Coronary artery (tissue), 2 donors: ENCODE measurements around the gene ORC3.
"Not testable (repeated sequence)": the region's sequence is repeated elsewhere in the genome, so short reads cannot be mapped to it uniquely, and the experiment has no call there.

Source experiments
- DNase-seq: peaks from one replicate; pipeline ENCODE4 v3.0.0-alpha.2; 2017; ENCODE audit warnings: low spot score
- H3K27ac ChIP-seq, 2 donors: fragments of 200-600 bp; sonication (generic); one replicate each; pipeline ENCODE4 v1.5.1; 2016 to 2019
- H3K4me3 ChIP-seq: fragments of 200-600 bp; sonication (generic); 2 replicates; pipeline ENCODE4 v1.5.1; 2016; ENCODE audit warnings: mild to moderate bottlenecking, moderate library complexity
- TF ChIP-seq, protein P1 (sequence below): fragments of 200-600 bp; sonication (generic); IDR thresholded peaks from one replicate; pipeline ENCODE4 v1.5.1; 2019; ENCODE audit warnings: antibody characterized with exemption

ORC3 gene

GRCh38 chr6:87700397-87701343 lies 110.7 kb downstream of the ORC3 start:
- no peak for DNase-seq
- TF ChIP-seq, protein P1, sequence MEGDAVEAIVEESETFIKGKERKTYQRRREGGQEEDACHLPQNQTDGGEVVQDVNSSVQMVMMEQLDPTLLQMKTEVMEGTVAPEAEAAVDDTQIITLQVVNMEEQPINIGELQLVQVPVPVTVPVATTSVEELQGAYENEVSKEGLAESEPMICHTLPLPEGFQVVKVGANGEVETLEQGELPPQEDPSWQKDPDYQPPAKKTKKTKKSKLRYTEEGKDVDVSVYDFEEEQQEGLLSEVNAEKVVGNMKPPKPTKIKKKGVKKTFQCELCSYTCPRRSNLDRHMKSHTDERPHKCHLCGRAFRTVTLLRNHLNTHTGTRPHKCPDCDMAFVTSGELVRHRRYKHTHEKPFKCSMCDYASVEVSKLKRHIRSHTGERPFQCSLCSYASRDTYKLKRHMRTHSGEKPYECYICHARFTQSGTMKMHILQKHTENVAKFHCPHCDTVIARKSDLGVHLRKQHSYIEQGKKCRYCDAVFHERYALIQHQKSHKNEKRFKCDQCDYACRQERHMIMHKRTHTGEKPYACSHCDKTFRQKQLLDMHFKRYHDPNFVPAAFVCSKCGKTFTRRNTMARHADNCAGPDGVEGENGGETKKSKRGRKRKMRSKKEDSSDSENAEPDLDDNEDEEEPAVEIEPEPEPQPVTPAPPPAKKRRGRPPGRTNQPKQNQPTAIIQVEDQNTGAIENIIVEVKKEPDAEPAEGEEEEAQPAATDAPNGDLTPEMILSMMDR, result no peak
- Histone ChIP-seq H3K27ac (peak overlapping the region; percentile 93 to 95), H3K4me3 (peak overlapping the region; percentile 87)

DNA sequence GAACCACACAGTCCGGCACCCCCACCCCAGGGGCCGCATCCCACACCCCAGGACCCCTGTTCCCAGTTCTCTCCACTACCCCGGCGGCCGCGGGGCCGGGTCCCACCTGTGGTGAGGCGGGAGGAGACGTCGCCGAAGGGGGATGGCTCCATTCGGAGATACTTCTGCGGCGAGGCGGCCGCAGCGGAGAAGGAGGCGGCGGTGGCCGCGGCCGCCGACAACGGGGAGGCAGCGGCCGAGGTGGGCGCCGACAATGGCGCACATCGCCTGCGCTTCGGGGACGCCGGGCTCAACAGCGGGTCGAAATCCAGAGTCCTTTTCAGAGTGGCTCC lies 111.4 kb downstream of the ORC3 start:
- DNase-seq, result peak; percentile 80
- TF ChIP-seq, protein P1, result no peak
- Histone ChIP-seq H3K27ac (peak overlapping the region; percentile 93 to 95), H3K4me3 (peak overlapping the region; percentile 87)

GRCh38 chr6:87701676-87702588 lies 112.0 kb downstream of the ORC3 start, which contains the start of gene AKIRIN2:
TSS of gene AKIRIN2 (minus strand) at chr6:87702233. CDS start at chr6:87701684, 549 bp downstream.
- TF ChIP-seq, protein P1, result no peak
- H3K27ac ChIP-seq, result peak within 1 kb of the TSS; percentile 93 to 95
- DNase-seq, result peak; percentile 99
- H3K4me3 ChIP-seq, result peak within 1 kb of the TSS; percentile 87

GRCh38 chr6:87702589-87702945 lies 112.6 kb downstream of the ORC3 start:
- Histone ChIP-seq H3K27ac (peak overlapping the region; percentile 85 to 95), H3K4me3 (peak overlapping the region; percentile 87)
- no peak for DNase-seq
- TF ChIP-seq, protein P1, result no peak

GRCh38 chr6:87703039-87703438 lies 113.1 kb downstream of the ORC3 start:
- H3K27ac ChIP-seq, result peak overlapping the region in 1 of 2 donors; percentile 85
- DNase-seq, result not testable (repeated sequence)
- peak overlapping the region; percentile 87 for H3K4me3 ChIP-seq

GRCh38 chr6:87705070-87705691 lies 115.2 kb downstream of the ORC3 start:
- TF ChIP-seq, protein P1, result no peak
- Histone ChIP-seq H3K4me3 (no peak overlapping the region), H3K27ac (no peak overlapping the region)
- no peak for DNase-seq
